H1 (cell line): ENCODE data around the gene SHANK1. TPM values are rescaled to one million over a fixed set of nuclear protein-coding genes. Genes with fewer than 3 reads are reported as not detected.
A peak's percentile ranks its signal among the peaks of the same experiment; 100 is the strongest.

Experiments used
- CTCF ChIA-PET: fragments of 300-600 bp; sonication (Branson Sonifier 250); formaldehyde crosslinking; loops from one replicate; lab custom pipeline; 2021; ENCODE audit not compliant: partially characterized antibody; lab: Charles Lee
- POLR2A ChIA-PET: fragments of 300-600 bp; sonication (Branson Sonifier 250); formaldehyde crosslinking; loops from one replicate; lab custom pipeline; 2021; ENCODE audit warnings: inconsistent platforms; ENCODE audit not compliant: partially characterized antibody; lab: Charles Lee
- DNase-seq, 2 experiments: peaks; one replicate each; pipeline versions ENCODE4 v3.0.0 to v3.0.0-alpha.2; 2010 to 2022; ENCODE audit warnings: low spot score in 2 of 2, low read depth in 1 of 2, mixed read lengths in 1 of 2
- FAIRE-seq: peaks from 2 replicates; lab custom pipeline; 2011; peaks lifted over from hg19 to GRCh38; lab: Jason Lieb, UNC
- H2AFZ ChIP-seq: 2 replicates; pipeline ENCODE4 v1.8.1; 2012; ENCODE audit warnings: low read length, inconsistent platforms
- H2AK5ac ChIP-seq: 2 replicates; pipeline ENCODE4 v1.6.1; 2013; ENCODE audit warnings: low read depth, low read length
- H2BK120ac ChIP-seq: replicated peaks from 2 replicates; pipeline ENCODE3; 2013; ENCODE audit warnings: low read depth, low read length, inconsistent platforms
- H2BK12ac ChIP-seq: 2 replicates; pipeline ENCODE4 v1.6.1; 2013; ENCODE audit warnings: low read depth, low read length
- H2BK15ac ChIP-seq: 2 replicates; pipeline ENCODE4 v1.6.1; 2013; ENCODE audit warnings: low read length
- H2BK20ac ChIP-seq: 2 replicates; pipeline ENCODE4 v1.6.1; 2013; ENCODE audit warnings: low read length
- H2BK5ac ChIP-seq: 2 replicates; pipeline ENCODE4 v1.6.1; 2013; ENCODE audit warnings: low read depth, low read length
- H3K14ac ChIP-seq: 2 replicates; pipeline ENCODE4 v1.6.1; 2013; ENCODE audit warnings: inconsistent platforms; ENCODE audit not compliant: insufficient read length
- H3K18ac ChIP-seq: 2 replicates; pipeline ENCODE4 v1.6.1; 2013; ENCODE audit warnings: low read length; ENCODE audit errors: extremely low read depth
- H3K23ac ChIP-seq: 2 replicates; pipeline ENCODE4 v1.6.1; 2013; ENCODE audit warnings: inconsistent platforms; ENCODE audit not compliant: insufficient read length
- H3K23me2 ChIP-seq: 2 replicates; pipeline ENCODE4 v1.6.1; 2013; ENCODE audit warnings: low read depth, low read length
- H3K27ac ChIP-seq: 2 replicates; pipeline ENCODE4 v1.6.1; 2011; ENCODE audit warnings: low read depth, low read length, inconsistent platforms
- H3K27me3 ChIP-seq, 4 experiments: replicated peaks in 1 of 4; 1 replicate in 1 of 4; 2 replicates in 3 of 4; pipeline versions ENCODE4 v1.6.1 to v1.8.1; 2011 to 2013; ENCODE audit warnings: low read length in 3 of 4, mild to moderate bottlenecking in 3 of 4, inconsistent platforms in 2 of 4, mixed read lengths in 2 of 4, moderate library complexity in 1 of 4; ENCODE audit not compliant: control insufficient read depth in 3 of 4, insufficient read depth in 3 of 4; ENCODE audit errors: extremely low read depth in 1 of 4
- H3K36me3 ChIP-seq, 4 experiments: 2 replicates each; pipeline versions ENCODE4 v1.6.1 to v1.8.1; 2011 to 2013; ENCODE audit warnings: mild to moderate bottlenecking in 4 of 4, low read length in 3 of 4, moderate library complexity in 2 of 4, control low read depth in 1 of 4, inconsistent platforms in 1 of 4; ENCODE audit not compliant: insufficient read depth in 4 of 4, control insufficient read depth in 2 of 4
- H3K4ac ChIP-seq: replicated peaks from 2 replicates; pipeline ENCODE3; 2013; ENCODE audit warnings: low read length, low read depth, mixed read lengths, inconsistent platforms; ENCODE audit not compliant: insufficient read length
- H3K4me1 ChIP-seq, 4 experiments: replicated peaks in 1 of 4; 1 replicate in 1 of 4; 2 replicates in 3 of 4; pipeline versions ENCODE4 v1.6.1 to v1.8.1; 2011 to 2013; ENCODE audit warnings: low read length in 3 of 4, inconsistent platforms in 2 of 4, mixed read lengths in 1 of 4; ENCODE audit not compliant: insufficient read depth in 4 of 4, control insufficient read depth in 3 of 4
- H3K4me2 ChIP-seq, 2 experiments: 2 replicates each; pipeline versions ENCODE4 v1.6.1 to v1.8.1; 2011 to 2013; ENCODE audit warnings: low read depth in 2 of 2, low read length in 2 of 2, control low read depth in 1 of 2, inconsistent platforms in 1 of 2, mild to moderate bottlenecking in 1 of 2; ENCODE audit not compliant: insufficient read depth in 1 of 2
- H3K4me3 ChIP-seq, 4 experiments: fragments of 200-600, 300-600 bp in 1 of 4; sonication (generic), shearing (Covaris generic), sonication (Bioruptor Twin) in 1 of 4; 2 replicates each; pipeline versions ENCODE4 v1.5.1 to v1.8.1; 2011 to 2016; ENCODE audit warnings: low read length in 4 of 4, low read depth in 3 of 4, control low read depth in 2 of 4, inconsistent platforms in 2 of 4, mild to moderate bottlenecking in 2 of 4, mixed read lengths in 1 of 4, moderate library complexity in 1 of 4; ENCODE audit not compliant: insufficient read depth in 2 of 4; ENCODE audit errors: extremely low read depth in 1 of 4
- H3K56ac ChIP-seq: replicated peaks from 2 replicates; pipeline ENCODE3; 2013; ENCODE audit warnings: low read depth, mild to moderate bottlenecking, mixed read lengths, low read length, inconsistent platforms; ENCODE audit not compliant: insufficient read length
- H3K79me1 ChIP-seq: 2 replicates; pipeline ENCODE4 v1.6.1; 2013; ENCODE audit warnings: low read depth, low read length, control low read depth
- H3K79me2 ChIP-seq, 2 experiments: 2 replicates each; pipeline versions ENCODE4 v1.6.1 to v1.8.1; 2012 to 2013; ENCODE audit warnings: low read length in 2 of 2, mild to moderate bottlenecking in 2 of 2, inconsistent platforms in 1 of 2; ENCODE audit not compliant: insufficient read depth in 2 of 2, control insufficient read depth in 1 of 2
- H3K9ac ChIP-seq, 4 experiments: replicated peaks in 1 of 4; 1 replicate in 1 of 4; 2 replicates in 3 of 4; pipeline versions ENCODE4 v1.6.1 to v1.8.1; 2011 to 2013; ENCODE audit warnings: low read depth in 3 of 4, low read length in 3 of 4, control low read depth in 2 of 4, mild to moderate bottlenecking in 2 of 4, moderate library complexity in 2 of 4, inconsistent platforms in 1 of 4; ENCODE audit errors: extremely low read depth in 1 of 4
- H3K9me3 ChIP-seq, 2 experiments: 2 replicates each; pipeline versions ENCODE4 v1.6.1 to v1.8.1; 2012 to 2013; ENCODE audit warnings: mild to moderate bottlenecking in 2 of 2, moderate library complexity in 2 of 2, control low read depth in 1 of 2, inconsistent platforms in 1 of 2, low read depth in 1 of 2, low read length in 1 of 2, mixed read lengths in 1 of 2; ENCODE audit not compliant: insufficient read depth in 2 of 2
- H4K20me1 ChIP-seq, 2 experiments: replicated peaks in 1 of 2; 2 replicates each; pipeline versions ENCODE3 to v1.8.1; 2011 to 2013; ENCODE audit warnings: inconsistent platforms in 2 of 2, low read length in 2 of 2, mild to moderate bottlenecking in 1 of 2; ENCODE audit not compliant: insufficient read depth in 2 of 2, control insufficient read depth in 1 of 2
- H4K5ac ChIP-seq: 2 replicates; pipeline ENCODE4 v1.6.1; 2013; ENCODE audit warnings: low read length, low read depth, mixed read lengths, inconsistent platforms; ENCODE audit not compliant: insufficient read length
- H4K8ac ChIP-seq: 2 replicates; pipeline ENCODE4 v1.8.0; 2013; ENCODE audit warnings: mild to moderate bottlenecking, moderate library complexity, low read length, inconsistent platforms; ENCODE audit not compliant: insufficient read depth; ENCODE audit errors: extremely low read depth
- H4K91ac ChIP-seq: replicated peaks from 2 replicates; pipeline ENCODE3; 2013; ENCODE audit warnings: low read length, mixed read lengths, inconsistent platforms; ENCODE audit not compliant: insufficient read length
- CTCF ChIP-seq, 3 experiments: IDR thresholded peaks; 1 replicate in 2 of 3; 2 replicates in 1 of 3; pipeline versions ENCODE4 v1.5.1 to v1.6.1; 2011; ENCODE audit warnings: low read length in 3 of 3, mild to moderate bottlenecking in 3 of 3, inconsistent platforms in 2 of 3, low read depth in 1 of 3, moderate library complexity in 1 of 3; ENCODE audit not compliant: insufficient read depth in 1 of 3; ENCODE audit errors: control extremely low read depth in 1 of 3
- KDM1A ChIP-seq: fragments of 200-600, 300-600 bp; sonication (generic); IDR thresholded peaks from 2 replicates; pipeline ENCODE4 v1.7.1; 2016; ENCODE audit warnings: mild to moderate bottlenecking, low read length, borderline replicate concordance
- MAFK ChIP-seq: IDR thresholded peaks from 2 replicates; pipeline ENCODE4 v1.6.1; 2012; ENCODE audit warnings: low read depth, mild to moderate bottlenecking, improper control_type of control experiment, low read length
- RFX5 ChIP-seq: IDR thresholded peaks from 2 replicates; pipeline ENCODE4 v1.6.1; 2011; ENCODE audit warnings: low read depth, low read length, improper control_type of control experiment, borderline replicate concordance
- SP4 ChIP-seq: IDR thresholded peaks from 2 replicates; pipeline ENCODE4 v1.6.1; 2012; ENCODE audit warnings: low read length, inconsistent platforms
- WGBS, 2 experiments: shearing (Covaris generic) in 1 of 2; methylation state at CpG; one replicate each; pipeline versions ENCODE4 v1.1.6 to v1.1.7; 2013 to 2015; ENCODE audit warnings: low lambda C conversion rate in 2 of 2, mixed read lengths in 2 of 2, inconsistent platforms in 1 of 2, low coverage in 1 of 2, missing lambda C conversion rate in 1 of 2; ENCODE audit not compliant: insufficient replicate concordance in 2 of 2, insufficient coverage in 1 of 2, insufficient read length in 1 of 2; ENCODE audit errors: extremely low coverage in 1 of 2, missing lambda C conversion rate in 1 of 2; 5-methylcytosine and 5-hydroxymethylcytosine counted together
- polyA plus RNA-seq, 7 experiments: library from polyadenylated mRNA; depleted of rRNA in 3 of 7; stranded (reverse) in 5 of 7; unstranded in 2 of 7; fragments of >200 nt in 5 of 7; fragments of 200-250 nt in 2 of 7; gene quantifications; 1 replicate in 5 of 7; 2 replicates in 1 of 7; 4 replicates in 1 of 7; pipeline versions ENCODE4 v1.2.1 to v1.2.3, GENCODE V29; 2011 to 2013; ENCODE audit warnings: missing spikeins in 2 of 7, mixed read lengths in 2 of 7
- total RNA-seq: library from RNA; stranded (reverse); fragmentation: NEBNext Ultra II Directional; extraction: Animal tissue kit (Norgen Biotek cat#: 25700); gene quantifications from 2 replicates; pipeline ENCODE4 v1.2.1, GENCODE V29; 2021

The SHANK1 gene
- total and polyA plus RNA-seq, 2 of the 8 experiments (the other 6 are each of a cell fraction or from before 2014, with no cell fraction given), result 1.1 to 3.7 TPM

GRCh38 chr19:50640368-50640767, 79.2 kb downstream of the SHANK1 start:
- 0 out of 2 replicates have a peak overlapping the region, but pooled peaks have one; percentile 87 for H2AFZ ChIP-seq
- CTCF ChIA-PET, result interaction anchor here (0.7 to 0.9 kb wide), 2 partner anchors 102 to 137 kb away, joined by 3 read pairs; no protein-coding TSS in a partner anchor
- 73% methylated on average over 2 of the region's 2 CpGs; no CpG with 5 or more reads in 1 of the 2 experiments for WGBS, 2 experiments

More at GRCh38 chr19:50640368-50640767, 79.2 kb downstream of the SHANK1 start:
- DNase-seq (no peak), FAIRE-seq (no peak)
- H3K9me3 ChIP-seq, result peaks cover 4% of the 10 kb centered on the region in 2 experiments; a peak in 2 of 4 replicates
- H4K5ac ChIP-seq, result no peak overlapping the region
- no peak overlapping the region for H2BK120ac ChIP-seq
- H4K8ac ChIP-seq, result peak overlapping the region; percentile 75; the same call in 1 of the 2 replicates
- TF ChIP-seq MAFK (no peak), CTCF (IDR thresholded peaks at IDR 0.05; ENCODE audit: control extremely low read depth in 1 of 3, insufficient read depth in 1 of 3, low read depth in 1 of 3, low read length in 3 of 3) (no peak), RFX5 (no peak), KDM1A (peak; percentile 62; the same call in 1 of the 2 replicates), SP4 (0 out of 2 replicates have a peak, but pooled peaks have one; percentile 21)
- H3K4me2 ChIP-seq, result peak overlapping the region; percentile 65 to 68
- no peak overlapping the region for H3K56ac ChIP-seq
- POLR2A ChIA-PET, result no interaction called here
- no peak overlapping the region for H2BK20ac ChIP-seq
- H3K27me3 ChIP-seq, result peaks cover 0 to 15% (median 8%) of the 10 kb centered on the region in 4 experiments; a peak in 5 of 7 replicates
- peak overlapping the region in 3 of 4 experiments; percentile 53 to 76 (median 64); a peak in 6 of 8 replicates for H3K4me3 ChIP-seq
- H3K14ac ChIP-seq, result no peak overlapping the region
- no peak overlapping the region for H3K27ac ChIP-seq
- H3K18ac ChIP-seq, result peak overlapping the region; percentile 87; the same call in 1 of the 2 replicates
- H4K91ac ChIP-seq, result no peak overlapping the region
- H3K23me2 ChIP-seq, result peaks cover 13% of the 10 kb centered on the region; the same call in 1 of the 2 replicates
- H3K23ac ChIP-seq, result no peak overlapping the region
- no peaks in the 10 kb centered on the region; a peak in 2 of 8 replicates for H3K36me3 ChIP-seq
- no peaks in the 10 kb centered on the region for H3K79me2 ChIP-seq
- no peaks in the 10 kb centered on the region for H3K79me1 ChIP-seq
- peaks cover 0 to 2% of the 10 kb centered on the region in 2 experiments for H4K20me1 ChIP-seq
- no peak overlapping the region for H2AK5ac ChIP-seq
- no peak overlapping the region for H2BK5ac ChIP-seq
- no peak overlapping the region for H2BK12ac ChIP-seq
- peaks cover 0 to 4% (median 0%) of the 10 kb centered on the region in 4 experiments; a peak in 2 of 7 replicates for H3K4me1 ChIP-seq
- no peak overlapping the region for H3K9ac ChIP-seq
- no peak overlapping the region for H3K4ac ChIP-seq
- no peak overlapping the region for H2BK15ac ChIP-seq
